ENCODE data around the gene KLHL41.

DNA sequence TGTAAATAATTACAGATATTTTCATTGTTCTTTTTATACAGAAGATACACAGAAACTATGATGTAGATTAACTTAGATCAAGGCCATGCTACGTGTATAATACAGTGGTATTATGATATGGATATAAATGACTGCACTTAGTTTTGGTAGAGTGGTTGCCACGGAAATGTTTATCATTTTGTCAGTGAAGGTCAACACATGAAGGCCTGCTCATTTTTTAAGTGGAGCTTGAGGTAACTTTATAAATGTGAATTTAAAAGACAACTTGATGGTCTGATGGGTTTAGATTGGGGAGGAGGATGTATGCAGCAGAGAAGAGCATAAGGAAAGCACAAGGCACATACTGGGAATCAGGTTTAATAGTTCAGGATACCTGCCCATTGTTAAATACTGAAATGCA, 44.6 kb upstream of the KLHL41 start:
- TF ChIP-seq CTCF (tag by site-specific recombination; IDR thresholded peaks at IDR 0.05), result no peak
- TF ChIP-seq ZNF121 (tag by site-specific recombination; IDR thresholded peaks at IDR 0.05), result no peak
- no peak for TF ChIP-seq ZNF707 (tag by site-specific recombination; IDR thresholded peaks at IDR 0.05)
- TF ChIP-seq ZBTB8A (tag by site-specific recombination; IDR thresholded peaks at IDR 0.05), result no peak
- TF ChIP-seq ELK4 (IDR thresholded peaks at IDR 0.05; ENCODE audit: borderline replicate concordance, low read depth, low read length), result no peak
